ENCODE data around the gene PDE2A.

The PDE2A gene

DNA sequence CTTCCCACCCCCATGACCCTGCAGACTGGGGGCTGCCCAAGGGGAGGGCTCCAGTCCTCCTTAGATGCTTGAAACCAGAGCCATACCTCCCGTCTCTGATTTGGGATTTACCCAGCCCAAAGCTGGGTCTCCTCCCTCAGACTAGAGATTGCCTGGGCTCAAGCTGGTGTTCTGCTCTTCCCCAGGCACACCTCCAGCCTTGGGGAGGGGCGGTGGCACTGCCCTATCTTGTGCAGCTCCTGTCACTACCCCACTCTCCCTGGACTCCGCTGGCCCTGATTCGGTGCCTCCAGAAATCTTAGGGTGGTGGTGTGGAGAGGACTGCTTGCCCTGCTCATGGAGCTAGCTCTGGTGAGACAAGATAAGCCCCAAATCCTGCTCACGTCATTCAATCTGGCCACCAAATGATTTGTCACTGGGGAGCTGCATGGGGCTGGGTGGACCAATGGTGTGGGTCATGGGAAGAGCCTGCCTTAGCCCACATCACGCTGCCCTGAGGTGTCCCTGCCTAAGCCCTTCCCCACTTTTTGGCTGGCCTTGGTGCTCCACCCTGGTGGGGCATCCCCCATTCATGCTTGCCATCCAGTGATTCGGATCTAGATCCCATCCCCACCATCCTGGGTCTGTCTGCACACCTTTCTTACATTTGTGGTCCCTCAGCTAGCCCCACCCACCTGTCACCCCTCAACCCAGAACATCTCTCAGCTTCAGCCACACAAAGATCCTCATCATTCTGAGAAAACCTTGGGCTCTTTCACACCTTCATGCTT is 87.7 kb downstream of the PDE2A start:
- DNase-seq, result no peak

DNA sequence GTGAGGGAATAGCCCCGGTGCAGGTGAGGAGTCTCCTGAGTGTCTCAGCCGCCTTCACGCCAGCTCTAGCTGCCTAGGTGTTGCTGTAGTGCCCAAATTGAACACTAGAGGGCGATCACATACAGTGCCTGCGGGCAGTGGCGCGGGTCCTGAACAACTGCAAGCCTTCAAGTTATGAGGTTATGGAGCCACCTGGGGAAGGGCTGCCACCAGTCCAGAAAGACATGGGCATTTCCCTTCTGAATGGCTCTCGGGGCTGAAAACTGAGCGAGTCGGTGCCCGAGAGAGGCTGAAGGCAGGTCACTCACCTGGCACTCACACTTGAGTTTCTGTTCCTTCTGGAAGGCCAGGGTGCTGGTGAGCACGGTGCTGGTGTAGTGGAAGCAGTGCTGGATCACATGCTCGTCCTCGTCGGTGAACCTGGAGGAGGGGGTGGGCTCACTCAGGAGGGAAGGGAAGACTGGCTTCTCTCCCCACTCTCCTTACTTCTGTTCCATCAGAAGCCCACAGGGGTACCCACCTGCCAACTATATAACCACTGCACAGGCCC is 88.4 kb downstream of the PDE2A start:
- peak; percentile 80 for DNase-seq

DNA sequence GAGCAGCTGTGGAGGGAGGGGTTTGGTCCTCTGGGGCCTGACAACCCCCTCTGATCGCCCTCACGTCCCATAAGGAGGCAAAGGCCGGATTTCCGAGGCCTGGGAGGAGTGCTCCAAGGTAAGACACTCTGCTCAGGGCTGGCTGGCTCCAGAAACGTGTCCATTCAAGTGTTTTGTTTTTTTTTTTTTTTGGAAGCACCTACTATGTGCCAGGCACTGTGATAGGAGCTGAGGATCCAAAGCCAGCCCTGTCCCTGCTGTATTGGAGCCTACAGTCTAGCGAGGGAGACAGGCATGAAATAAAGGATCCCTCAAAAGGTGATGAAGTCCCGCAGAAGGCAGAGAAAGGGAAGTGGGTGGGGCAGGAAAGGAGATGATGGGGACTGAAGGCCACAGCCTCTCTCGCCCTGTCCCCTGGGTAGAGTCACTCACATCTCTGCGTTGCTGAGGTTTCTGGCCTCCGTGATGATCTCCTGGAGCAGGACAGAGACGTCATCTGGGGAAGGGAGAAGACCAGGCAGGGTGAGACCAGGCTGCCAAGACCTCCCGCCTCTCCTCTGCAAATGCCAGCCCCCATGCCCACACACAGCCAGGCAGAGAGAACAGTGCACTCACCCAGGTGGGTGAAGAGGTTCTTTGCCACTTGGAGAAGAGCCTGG is 89.2 kb downstream of the PDE2A start:
- no peak for DNase-seq

DNA sequence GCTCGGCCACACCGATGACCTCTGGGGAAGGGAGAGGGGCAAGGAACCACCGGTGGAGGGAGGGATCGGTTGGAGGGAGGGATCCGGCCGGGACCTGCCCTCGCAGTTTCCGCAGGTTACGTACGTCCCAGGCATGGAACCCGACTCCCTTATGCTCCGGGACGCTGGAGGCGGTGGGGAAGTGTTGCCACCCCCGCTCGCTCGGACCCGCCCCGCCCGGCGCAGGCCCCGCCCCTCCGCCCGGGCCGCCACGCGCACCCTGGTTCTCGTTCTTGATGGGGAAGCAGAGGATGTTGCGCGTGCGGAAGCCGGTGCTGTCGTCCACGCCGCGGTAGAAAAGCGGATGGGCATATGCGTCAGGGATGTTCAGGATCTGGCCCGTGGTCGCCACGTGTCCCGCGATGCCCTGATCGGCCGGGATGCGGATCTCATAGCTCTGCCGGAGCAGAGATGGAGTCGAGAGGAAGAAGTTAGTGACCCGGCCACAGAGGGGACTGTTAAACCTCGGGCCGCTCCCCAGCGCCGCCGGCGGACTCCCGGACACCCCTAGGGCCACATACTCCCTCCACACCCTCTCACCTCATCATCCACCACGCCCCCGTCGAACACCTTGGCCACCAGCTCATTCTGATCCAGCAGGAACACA is 89.8 kb downstream of the PDE2A start:
- DNase-seq, result no peak

DNA sequence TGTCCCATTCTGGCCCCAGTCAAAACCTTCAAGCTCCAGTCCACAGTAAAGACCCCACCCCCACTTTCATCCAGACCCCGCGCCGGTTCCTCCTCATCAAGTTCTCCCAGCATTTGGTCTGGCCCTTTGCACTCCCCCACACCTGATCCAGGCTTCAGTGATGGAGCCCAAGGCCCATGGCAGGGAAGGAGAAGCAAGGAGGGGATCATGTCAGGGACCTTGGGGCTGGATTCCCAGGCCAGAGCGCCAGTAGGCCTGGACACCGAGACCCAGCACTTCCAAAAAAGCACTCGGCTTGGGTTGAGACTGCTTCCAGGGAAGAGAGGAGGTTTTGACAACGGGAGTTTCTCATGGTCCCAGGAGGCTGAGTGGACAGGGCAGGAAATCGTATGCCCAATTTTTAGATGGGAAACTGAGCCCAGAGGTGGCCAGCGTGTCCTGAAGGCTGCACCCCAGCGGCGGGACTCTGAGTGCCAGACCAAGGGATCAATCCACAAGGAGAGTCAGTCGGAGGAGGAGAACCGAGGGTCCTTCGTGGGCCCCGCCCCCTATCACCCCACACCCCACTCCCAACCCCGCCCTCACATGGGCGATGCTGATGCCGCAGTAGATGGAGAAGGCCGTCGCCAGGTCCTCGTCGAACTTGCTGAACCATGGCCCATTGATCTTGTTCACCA is 90.5 kb downstream of the PDE2A start:
- no peak for DNase-seq

DNA sequence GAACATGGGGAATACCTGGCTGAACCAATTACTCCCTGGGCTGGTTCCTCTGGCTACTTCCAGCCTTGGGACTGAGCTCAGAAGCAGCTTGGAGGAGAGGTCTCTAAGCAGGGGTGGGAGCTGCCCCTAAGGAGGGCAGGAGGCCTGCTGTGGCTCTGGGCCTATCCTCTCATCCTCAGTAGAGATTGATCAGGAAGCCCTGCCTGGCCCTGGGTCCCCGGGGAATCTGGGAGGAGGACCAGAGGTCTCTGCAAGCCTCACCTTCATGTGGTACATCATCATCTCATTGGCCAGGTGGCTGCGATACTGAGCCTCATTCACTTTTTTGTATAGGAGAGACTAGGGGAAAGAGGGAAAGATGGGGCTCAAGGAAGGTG is 91.1 kb downstream of the PDE2A start:
- DNase-seq, result no peak

DNA sequence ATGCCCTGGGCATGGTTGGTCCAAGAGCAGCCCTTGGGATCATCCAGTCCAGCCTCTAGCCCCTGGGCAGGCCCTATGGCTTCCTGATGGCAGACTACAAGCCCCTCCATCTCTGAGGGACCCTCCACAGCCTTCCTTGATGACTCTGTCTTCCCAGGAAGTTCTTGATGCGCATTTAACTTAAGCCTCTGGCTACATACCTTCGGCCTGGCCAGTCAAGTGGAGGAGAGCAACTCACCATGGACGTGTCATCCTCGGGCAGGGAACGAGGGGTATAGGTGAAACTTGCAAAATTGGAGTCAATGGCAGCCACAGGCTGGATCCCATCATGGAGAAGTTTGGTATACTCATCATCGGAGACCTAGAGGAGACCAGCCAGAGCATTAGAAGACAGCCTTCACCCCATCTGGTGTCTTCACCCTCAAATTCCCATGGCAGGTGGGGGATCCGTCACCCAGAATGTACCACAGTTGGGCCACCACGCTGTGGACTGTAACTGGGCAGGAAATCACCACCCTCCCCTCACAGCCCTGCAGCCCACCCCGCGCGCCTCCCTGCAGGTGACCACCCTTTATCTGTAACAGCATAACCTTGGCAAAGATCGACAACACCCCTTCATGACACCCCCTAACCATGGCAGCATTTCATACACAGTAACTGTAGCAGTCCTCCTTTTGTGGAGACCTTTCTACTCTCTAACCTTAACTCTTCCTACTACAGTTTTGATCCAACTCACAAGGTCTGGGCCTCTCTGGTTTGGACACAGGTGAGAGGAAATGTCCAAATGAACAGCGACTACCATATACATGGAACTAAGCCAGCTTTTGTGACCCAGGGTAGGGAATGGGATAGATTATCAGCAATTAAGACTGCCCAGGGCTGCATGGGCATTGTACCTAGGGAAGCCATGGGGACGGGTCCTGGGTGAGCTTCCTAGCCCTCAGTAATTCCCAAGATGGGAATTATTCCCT is 91.7 kb downstream of the PDE2A start:
- DNase-seq, result no peak

DNA sequence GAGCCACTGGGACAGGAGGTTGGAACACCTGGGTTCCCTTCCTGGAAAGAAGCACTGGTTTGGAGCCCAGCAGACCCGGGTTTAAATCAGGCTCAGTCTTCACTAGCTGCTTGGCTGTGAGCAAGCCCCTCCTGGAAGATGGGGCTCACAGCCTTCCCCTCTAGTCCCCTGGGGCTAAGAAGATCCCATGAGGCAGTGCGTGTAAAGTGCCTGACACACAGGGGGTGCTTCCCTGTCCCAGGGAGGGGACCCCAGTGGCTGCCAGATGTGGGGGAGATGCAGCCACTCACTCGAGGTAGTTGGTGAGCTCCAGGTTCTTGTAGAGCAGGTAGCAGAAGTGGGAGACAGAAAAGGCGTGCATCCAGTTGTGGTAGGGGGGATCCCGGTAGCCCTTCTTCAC is 93.2 kb downstream of the PDE2A start:
- DNase-seq, result no peak

DNA sequence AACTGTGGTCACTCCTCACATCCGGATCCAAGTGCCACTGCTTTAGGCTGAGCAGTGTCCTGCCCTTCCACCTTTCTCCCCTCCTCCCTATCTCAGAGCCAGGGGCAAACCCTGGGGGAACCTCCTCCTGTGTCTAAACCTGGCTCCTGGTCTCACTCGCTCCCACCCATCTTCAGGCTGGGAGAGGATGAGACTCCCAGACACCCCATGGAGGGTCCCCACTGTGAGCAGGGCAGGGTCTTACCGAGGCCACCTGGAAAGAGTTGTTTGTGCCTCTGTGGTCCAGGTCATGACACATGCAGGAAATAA is 93.6 kb downstream of the PDE2A start:
- DNase-seq, result no peak

DNA sequence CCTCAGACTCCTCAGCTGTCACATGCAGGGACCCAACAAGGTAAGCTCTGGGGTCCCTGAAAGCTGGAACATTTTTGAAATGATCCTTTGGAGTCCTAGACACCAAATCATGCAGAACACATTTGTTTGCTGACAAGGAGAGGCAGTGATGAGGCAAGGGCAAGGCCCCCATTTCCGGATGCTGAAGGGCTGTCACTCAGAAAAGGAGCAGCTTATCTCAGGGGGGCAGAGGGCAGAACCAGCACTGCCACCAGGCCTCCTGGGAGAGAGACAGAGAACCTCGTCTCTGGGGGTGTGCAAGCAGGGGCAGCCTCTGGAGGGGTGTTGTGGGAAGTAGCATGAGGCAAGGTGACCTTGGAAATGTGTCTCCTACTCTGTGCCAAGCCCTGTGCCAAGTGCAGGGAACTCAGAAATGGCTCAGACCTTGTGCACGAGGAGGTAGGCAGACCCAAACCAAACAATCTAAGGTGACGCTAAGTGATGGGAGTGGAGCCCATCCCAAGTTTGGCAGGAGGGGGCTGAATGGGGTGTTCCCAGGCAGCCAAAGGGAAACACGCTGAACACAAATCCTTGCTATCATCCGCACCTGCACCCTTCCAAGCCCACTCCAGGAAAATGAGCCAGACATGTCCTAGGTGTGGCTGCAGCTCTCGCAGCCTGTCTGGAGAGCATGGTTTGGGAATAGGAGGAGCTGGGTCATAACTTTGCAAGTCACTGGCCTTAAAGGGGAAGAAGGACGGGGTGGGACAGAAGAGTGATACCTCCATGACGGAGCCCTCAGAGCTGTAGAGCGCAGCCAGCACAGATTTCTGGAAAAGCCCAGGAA is 94.2 kb downstream of the PDE2A start:
- no peak for DNase-seq

DNA sequence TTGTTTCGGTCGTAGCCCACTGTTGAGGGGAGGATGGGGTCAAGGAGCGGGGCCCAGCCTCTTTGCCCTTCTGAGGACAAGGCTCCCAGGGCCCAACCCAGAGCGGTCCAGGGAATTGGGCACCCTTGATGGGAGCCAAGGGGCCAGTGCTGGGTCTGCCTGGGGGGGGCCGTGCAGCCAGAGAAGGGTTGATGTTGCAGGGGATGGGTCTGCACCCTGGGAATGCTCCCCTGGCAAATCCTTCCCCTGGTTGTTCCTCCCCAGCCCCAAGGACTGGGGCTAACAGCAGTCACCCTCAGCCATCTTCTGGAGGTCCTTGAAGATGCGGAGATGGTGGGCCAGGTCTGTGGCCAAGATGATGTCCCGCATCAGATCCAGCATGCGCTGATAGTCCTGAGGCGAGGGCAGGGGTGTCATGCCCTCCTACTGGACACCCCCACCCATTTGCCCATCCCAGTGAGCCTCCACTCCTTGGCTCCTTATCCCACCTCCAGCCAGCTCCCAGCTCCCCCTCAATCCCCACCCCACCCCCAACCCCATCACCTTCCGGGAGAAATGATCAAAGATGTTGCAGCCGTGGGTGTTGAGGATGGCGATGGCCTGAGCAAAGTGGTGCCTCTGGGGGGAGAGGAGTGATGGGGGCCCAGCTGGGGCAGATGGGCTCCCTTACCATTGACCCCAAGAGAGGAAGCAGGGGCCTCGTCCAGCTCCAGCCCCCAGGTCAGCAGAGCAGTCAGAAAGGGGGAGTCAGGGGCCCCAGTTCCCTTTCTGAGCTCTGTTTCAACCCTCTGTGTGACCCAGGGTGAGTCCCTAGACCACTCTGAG is 95.0 kb downstream of the PDE2A start:
- DNase-seq, result no peak

DNA sequence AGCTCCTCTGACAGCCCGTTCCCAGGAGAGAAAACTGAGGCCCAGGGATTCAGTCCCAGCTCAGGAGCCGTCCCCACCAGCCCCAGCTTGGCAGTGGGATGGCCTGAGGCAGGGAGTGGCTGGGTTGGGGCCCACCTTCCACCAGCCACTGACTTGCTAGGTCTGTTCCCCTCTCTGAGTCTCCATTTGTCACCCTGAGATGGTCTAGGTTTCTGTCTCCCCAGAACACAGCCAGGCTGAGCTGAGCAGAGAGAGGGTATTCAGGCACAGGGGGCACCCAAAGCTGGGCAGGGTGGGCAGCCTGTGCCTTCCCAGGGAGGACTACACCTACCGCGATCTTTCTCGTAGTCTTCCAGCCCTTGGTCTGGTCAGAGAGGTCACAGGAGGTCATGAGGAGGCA is 95.7 kb downstream of the PDE2A start:
- DNase-seq, result no peak

DNA sequence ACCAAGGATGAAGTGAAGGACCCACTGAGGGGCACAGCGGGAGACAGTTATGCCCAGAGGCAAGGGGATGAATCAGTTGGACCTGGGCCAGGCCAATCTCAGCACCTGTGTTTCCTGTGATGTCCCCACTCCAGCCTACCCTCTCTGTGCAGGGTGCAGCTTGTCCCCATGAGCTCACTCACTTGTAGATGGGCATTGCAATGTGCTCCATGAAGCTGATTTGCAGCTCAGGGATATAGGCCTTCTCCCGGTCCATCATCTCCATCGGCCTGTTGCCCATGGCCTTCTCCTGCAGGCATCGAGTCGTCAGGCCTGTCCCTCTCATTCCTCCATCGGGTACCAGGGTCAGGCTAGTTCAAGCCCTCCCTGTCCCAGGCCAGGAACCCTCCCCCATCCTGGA is 96.2 kb downstream of the PDE2A start:
- DNase-seq, result no peak

DNA sequence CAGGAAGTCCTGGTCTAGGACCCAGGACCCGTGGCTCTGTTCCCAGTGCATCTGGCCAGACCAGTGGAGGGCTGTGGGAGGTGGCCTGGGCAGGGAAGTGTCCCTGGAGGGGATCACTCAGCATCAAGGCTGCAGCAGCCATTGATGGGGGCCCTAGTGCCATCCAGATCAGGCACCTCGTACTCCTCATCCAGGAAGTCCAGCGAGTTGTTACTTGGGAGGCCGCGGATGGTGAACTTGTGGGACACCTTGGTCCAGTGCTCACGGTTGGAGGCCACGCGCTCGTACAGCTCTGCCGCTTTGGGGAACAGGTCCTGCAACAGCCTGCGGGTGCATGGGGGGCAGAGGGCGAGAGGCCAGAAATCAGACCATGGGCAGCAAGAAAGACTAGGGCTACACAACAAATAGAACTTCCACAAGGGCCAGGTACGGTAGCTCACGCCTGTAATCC is 96.9 kb downstream of the PDE2A start:
- DNase-seq, result no peak

DNA sequence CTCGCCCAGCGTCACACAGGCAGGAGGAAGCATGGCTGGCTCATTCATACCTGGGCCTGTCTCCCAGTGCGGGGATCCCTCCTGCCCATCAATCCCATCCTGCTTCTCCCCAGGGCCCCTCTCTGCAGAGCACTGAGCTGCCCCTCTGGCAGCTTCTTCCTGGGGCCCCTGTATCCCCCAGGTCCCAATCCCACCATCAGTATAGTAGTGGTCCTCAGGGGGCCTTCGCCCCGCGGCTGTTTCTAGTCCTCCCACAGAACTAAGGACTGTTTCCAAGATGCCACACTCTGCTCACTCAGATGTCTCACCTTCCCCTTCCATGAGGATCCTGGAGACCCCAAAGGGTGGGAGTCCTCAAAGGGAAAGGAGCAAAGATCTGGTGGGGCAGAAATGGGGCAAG is 97.6 kb downstream of the PDE2A start:
- no peak for DNase-seq

DNA sequence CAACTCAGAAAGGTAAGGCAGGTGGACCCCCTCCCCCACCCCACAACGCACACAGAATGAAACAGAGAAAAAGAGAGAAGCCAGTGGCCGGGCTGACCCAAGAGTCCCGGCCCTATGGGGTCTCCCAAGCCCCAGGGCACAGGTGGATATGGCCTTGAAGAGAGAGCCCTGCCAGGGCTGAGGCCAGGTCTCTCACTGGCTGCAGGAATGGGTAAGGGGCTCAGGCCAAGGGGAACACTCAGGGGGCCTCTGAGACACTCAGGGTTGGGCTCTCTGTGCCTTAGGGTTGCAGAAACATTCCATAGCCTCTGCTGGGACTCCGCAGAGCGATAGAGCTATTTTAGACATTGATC is 98.0 kb downstream of the PDE2A start:
- no peak for DNase-seq

DNA sequence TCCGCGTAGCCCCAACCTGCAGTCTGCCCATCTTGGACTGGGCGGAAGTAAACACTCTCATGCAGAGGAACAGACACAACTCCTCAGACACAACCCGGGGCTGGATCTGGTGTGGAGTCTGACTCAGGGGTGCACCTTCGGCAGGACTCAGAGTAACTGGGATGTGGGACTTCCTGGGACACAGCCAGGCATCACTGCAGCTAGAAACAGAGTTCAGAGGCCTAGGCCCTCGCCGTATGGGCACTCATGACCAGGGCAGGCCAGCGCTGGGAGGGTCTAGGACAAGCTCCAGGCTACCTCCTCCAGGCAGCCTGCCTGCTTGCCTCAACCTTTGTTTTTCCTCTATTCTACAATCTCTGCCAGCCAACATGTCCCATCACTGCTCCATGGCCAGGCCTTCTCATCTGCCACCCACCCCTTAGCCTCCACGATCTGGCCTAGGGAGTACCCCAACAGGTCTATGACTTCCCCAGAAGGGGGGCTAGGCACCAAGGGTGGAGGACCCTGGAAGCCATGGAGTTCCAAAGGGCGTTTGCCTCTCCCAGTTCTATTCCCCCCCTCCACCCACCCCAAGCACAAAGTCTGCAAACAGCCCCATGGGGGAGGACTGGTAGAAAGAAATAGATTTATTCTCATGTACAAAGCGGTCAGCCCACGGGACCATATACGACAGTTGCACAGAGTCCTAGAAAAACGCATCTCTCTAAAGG is 98.5 kb downstream of the PDE2A start:
- DNase-seq, result no peak

DNA sequence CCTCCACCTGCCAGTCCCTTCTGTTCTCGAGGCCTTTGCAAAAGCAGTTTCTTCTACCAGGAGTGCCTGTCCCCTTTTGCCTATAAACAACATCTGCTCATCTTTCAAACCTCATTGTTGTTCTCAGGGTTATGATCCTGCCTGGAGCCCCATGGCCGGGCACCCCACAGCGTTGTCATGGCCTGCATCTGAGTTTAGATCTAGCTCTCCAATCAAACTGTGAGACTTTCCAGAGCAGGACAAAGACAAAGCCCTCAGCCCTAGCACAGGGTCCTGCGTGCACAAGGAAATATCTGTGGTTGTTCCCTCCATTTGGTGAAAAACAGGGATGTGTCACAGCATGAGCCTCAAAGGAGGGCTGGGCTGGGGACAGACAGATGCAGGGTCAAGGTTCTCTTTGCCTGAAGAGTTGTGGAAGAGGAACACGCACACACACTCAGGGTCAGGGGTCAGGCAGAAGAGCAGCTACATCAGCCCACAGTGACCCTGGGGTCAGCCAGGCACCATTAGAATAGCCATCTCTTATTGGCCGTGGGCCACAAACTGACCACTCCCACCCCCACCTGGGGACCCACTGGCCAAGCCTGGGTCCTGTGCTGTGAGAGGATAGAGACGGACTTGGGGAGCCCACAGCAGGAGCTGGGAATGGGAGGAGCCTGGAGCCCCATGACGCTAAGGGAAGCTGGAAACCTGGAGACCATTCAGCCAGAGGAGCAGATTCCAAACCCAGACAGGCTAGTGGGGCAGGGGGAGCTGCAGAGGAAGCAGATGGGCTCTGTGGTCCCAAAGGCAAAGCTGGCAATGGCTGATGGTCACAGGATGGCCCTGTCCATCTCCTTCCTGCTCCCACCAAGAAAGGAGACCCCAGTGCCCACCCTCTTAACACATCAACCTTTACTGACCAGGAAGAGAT is 99.4 kb downstream of the PDE2A start:
- DNase-seq, result no peak
